Lower leg skin (tissue), 4 donors: ENCODE results near the gene BAMBI. TPM values are rescaled to one million over a fixed set of nuclear protein-coding genes. Genes with fewer than 3 reads are reported as not detected.

ENCODE experiments used
- DNase-seq, 2 donors: peaks; one replicate each; pipeline ENCODE4 v3.0.0-alpha.2; 2019; ENCODE audit warnings: low spot score in 2 of 2
- H3K4me3 ChIP-seq: fragments of 200-600 bp; sonication (generic); 2 replicates; pipeline ENCODE4 v1.5.1; 2017; ENCODE audit warnings: mild to moderate bottlenecking, low read depth; ENCODE audit not compliant: poor library complexity, severe bottlenecking
- POLR2A ChIP-seq, 2 donors: fragments of 450-650 bp; IDR thresholded peaks; one replicate each; pipeline ENCODE4 v1.6.1; 2016 to 2017; ENCODE audit warnings: antibody characterized with exemption in 2 of 2, mild to moderate bottlenecking in 1 of 2, moderate library complexity in 1 of 2
- WGBS, 2 donors: methylation state at CpG; one replicate each; pipeline ENCODE4 v1.1.5; 2018; 5-methylcytosine and 5-hydroxymethylcytosine counted together
- intact Hi-C: fragments of 100-400 bp; cut with DNase I; formaldehyde crosslinking; loops from one replicate; pipeline ENCODE4 v1.15.0; 2023; ENCODE audit warnings: low total_unique reads
- total RNA-seq, 4 donors: library from RNA; depleted of rRNA; stranded (reverse); fragments of >200 nt; gene quantifications; one replicate each; pipeline ENCODE4 v1.1.0, GENCODE V29; 2016
- TF ChIP-seq, protein P1 (sequence below), 3 donors: fragments of 450-650 bp; IDR thresholded peaks; one replicate each; pipeline ENCODE4 v1.5.1; 2016; ENCODE audit warnings: antibody characterized with exemption in 3 of 3, mild to moderate bottlenecking in 3 of 3, moderate library complexity in 2 of 3

Gene BAMBI
- total RNA-seq, 4 donors from 2014 or later = 4.0 to 14.8 (median 11.1) TPM

DNA sequence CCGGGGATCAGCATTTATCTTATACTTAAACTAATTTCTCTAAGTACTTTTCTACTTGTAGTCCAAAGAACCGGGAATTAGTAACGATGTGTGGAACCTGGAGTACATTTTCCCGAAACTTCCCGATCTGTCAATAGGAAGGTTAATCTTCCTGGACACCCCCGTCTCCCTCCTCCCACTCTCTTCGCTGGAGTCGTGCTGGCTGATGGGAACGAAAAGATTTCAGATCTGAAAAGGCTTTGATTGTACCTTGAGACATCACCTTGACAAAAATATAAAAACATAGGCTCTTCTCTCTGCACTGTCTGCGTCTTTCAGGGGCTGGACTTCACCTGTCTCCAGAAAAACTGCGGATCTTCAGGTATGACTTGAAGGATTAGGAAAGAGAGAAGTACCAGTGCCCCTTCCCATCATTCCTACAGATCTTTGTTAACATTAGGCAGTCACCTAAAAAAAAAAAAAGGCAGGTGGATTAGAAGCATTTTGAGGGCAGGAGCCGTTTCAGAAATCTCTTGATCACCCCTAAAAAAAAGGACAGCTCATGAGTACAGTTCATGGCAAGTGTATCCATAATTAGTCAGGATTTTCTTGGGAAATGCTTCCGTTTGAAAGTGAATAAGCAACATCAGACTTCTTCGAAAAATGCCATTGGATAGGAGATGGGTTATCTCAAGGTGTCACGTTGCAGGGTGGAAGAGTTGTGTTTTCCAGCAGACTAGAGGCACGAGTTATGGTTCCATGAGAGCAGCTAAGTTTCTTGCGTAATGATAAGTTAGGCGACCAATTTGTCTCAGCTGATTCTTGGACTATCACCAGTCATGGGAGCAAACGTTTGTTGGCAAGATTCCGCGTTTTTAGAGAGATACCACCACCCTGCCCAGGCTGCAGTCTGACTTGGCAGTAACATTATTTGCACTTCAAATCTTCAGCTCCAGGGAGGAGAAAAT, 7.8 kb upstream of the BAMBI start:
- no peak for TF ChIP-seq POLR2A (IDR thresholded peaks at IDR 0.05)
- TF ChIP-seq, protein P1, sequence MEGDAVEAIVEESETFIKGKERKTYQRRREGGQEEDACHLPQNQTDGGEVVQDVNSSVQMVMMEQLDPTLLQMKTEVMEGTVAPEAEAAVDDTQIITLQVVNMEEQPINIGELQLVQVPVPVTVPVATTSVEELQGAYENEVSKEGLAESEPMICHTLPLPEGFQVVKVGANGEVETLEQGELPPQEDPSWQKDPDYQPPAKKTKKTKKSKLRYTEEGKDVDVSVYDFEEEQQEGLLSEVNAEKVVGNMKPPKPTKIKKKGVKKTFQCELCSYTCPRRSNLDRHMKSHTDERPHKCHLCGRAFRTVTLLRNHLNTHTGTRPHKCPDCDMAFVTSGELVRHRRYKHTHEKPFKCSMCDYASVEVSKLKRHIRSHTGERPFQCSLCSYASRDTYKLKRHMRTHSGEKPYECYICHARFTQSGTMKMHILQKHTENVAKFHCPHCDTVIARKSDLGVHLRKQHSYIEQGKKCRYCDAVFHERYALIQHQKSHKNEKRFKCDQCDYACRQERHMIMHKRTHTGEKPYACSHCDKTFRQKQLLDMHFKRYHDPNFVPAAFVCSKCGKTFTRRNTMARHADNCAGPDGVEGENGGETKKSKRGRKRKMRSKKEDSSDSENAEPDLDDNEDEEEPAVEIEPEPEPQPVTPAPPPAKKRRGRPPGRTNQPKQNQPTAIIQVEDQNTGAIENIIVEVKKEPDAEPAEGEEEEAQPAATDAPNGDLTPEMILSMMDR (IDR thresholded peaks at IDR 0.05) = no peak
- no peak overlapping the region for H3K4me3 ChIP-seq
- peak in 1 of 2 donors; percentile 67 for DNase-seq
- intact Hi-C loops = loop anchor here (5.0 kb wide), 1 partner anchor 323 kb away; no protein-coding TSS in a partner anchor
- 34 to 35% methylated on average over 21 of the region's 21 CpGs for WGBS, 2 donors

DNA sequence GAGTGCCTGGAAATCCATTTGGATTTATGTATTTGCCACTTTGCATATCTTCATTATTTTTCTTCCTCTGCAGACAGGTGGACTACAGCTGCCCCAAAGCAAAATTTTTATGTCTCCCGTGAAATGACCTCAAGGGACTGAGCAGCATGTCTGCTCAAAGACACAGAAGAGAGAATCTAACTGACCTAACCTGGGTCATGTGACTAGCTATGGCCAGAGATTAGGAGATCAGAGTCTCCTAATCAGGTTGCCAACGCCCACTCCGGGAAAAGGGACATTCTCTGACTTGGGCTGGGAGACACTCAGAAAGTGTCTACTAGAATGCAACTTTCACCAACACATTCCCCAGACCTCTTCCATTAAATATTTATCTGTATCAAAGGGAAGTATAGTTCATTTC, 2.5 kb upstream of the BAMBI start:
- TF ChIP-seq POLR2A (IDR thresholded peaks at IDR 0.05) = no peak
- TF ChIP-seq, protein P1 (IDR thresholded peaks at IDR 0.05) = no peak
- peak in 1 of 2 donors; percentile 54 for DNase-seq
- H3K4me3 ChIP-seq = no peak overlapping the region
- intact Hi-C loops = no loop called here
- 64 to 74% methylated on average over 3 of the region's 3 CpGs for WGBS, 2 donors

DNA sequence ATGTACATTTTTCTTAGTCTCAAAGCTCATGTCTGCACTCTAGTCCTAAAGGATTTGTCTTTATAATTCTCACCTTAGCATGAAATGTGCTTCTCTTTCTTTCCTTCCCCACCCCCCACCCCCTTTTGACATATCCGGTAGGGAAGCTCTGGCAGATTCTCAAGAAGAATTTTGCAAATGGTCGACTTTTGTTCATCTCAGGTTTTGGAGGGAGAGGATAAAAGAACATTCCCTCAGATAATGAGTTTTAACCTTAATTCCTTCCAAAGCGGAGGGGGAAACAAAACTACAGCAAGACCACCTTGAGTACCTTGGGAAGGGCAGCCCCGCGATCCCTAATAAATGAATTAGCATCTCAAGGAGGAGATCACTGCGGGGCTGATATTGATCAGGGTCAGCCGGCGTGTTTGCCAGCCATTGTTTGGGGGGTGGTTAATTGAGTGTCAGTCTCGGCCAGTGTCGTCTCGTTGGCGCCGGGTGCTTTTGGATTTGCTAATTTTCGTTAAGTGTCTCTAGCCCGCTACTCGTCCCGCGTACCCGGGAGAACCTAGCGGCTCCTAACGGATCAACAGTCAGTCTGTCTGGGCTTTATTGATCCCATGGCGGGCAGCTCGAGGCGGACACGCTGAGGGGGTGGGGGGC, 874 bp upstream of the BAMBI start:
- DNase-seq = peak in 1 of 2 donors; percentile 87
- WGBS, 2 donors = 2 to 4% methylated on average over 25 of the region's 25 CpGs
- peak overlapping the region; percentile 12 for H3K4me3 ChIP-seq
- intact Hi-C loops = no loop called here
- TF ChIP-seq POLR2A (IDR thresholded peaks at IDR 0.05) = no peak
- TF ChIP-seq, protein P1 (IDR thresholded peaks at IDR 0.05) = no peak

DNA sequence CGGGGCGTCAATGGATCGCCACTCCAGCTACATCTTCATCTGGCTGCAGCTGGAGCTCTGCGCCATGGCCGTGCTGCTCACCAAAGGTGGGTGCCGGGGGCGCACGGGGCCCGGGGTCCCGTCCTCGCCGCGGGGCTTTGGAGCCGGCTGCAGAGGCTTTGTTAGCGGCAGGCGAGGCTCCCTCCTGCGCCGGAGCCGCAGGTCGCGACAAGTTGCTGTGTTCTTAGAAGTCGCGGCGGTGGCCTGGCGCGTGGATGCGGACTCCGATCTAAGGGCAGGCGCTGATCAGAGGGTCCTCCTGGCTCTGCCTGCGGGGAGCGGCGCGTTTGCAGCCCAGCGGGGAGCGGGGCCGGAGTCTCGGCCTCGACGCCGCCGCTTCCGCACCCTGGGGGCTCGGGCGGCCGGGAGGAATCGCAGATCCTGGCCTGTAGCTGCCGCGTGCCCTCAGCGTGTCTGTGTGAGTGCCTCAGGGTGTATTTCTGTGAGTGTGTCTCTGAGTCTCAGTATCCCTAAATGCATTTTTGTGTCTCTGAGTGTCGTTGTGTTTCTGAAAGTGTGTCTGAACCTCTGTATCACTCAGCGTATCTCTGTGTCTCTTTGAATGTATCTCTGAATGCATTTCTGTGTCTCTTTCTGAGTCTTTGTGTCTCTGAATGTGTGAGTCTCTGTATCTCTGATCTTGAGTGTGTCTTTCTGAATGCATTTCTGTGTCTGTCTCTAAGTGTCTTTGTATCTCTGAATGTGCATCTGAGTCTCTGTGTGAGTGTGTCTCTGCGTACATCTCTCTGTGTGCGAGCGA, 766 bp downstream of the BAMBI start:
- no peak for TF ChIP-seq POLR2A (IDR thresholded peaks at IDR 0.05)
- TF ChIP-seq, protein P1 (IDR thresholded peaks at IDR 0.05) = no peak
- peak overlapping the region; percentile 71 for H3K4me3 ChIP-seq
- intact Hi-C loops = no loop called here
- peak in 1 of 2 donors; percentile 88 for DNase-seq
- 9 to 21% methylated on average over 8 to 21 of the region's 54 CpGs for WGBS, 2 donors

DNA sequence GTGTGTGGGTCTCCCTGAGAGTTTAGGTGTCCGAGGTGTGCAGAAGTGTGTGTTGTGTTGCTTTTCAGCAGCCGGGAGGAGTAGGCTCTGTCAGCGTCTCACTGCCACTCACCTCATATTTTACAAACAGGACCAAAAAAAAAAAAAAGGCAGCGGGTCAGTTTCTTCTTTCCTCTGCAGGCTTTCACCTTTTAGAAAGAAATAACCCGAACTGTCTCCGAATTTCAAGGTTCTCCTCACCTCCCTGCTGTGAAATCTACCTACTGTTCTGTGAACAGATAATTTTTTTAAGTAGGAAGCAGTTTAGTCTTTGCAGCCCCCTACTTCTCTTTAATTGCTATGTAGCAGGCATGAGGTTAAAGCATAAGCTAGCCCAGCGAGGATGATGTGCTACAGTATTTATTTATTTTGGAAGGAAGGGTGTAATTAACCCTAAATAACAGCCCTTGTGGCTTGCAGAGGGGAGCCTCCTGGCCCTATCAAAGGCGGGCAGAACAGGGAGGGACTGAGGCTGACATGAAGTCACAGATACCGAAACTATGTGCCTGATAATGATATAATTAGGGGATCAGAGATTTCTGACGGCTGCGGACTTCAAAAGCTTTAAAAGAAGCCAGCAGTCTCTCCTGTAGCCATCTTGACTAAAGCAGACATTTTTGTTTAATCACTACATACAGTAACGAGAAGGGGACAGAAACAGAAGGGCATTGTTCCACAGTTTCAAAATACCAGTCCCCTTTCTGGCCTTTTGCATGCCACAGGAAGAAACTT, 1.6 kb downstream of the BAMBI start:
- peak overlapping the region; percentile 71 for H3K4me3 ChIP-seq
- WGBS, 2 donors = 42 to 45% methylated on average over 12 of the region's 12 CpGs
- TF ChIP-seq, protein P1 (IDR thresholded peaks at IDR 0.05) = no peak
- TF ChIP-seq POLR2A (IDR thresholded peaks at IDR 0.05) = no peak
- intact Hi-C loops = no loop called here
- peak in 1 of 2 donors; percentile 28 for DNase-seq
